ENCODE results near the gene RABGAP1L. TPM values are rescaled to one million over a fixed set of nuclear protein-coding genes. Genes with fewer than 3 reads are reported as not detected.

The RABGAP1L gene
- total and polyA plus RNA-seq, 2 of the 4 experiments (the other 2 are of a cell fraction) = 7.9 to 26.7 TPM

GRCh38 chr1:174337000-174337681 is 177.8 kb downstream of the RABGAP1L start:
- no peak for DNase-seq
- BruUV-seq (replicated peaks) = no TSS peak
- no peak overlapping the region for H2BK5ac ChIP-seq (ENCODE audit: low read depth, low read length, poor library complexity, severe bottlenecking)
- H3K56ac ChIP-seq (ENCODE audit: extremely low read depth, insufficient read depth, low read length) = no peak overlapping the region
- in situ Hi-C loops (cut with MboI; ENCODE audit: low sequenced_read_pairs) (no loop called here), dilution Hi-C loops (cut with HindIII; ENCODE audit: low sequenced_read_pairs, unreplicated experiment) (no loop called here), intact Hi-C loops (cut with micrococcal nuclease) (no loop called here)
- H3K27ac ChIP-seq (ENCODE audit: insufficient read depth, low read length) = no peak overlapping the region
- no peak overlapping the region for H3K14ac ChIP-seq (replicated peaks; ENCODE audit: low read depth, low read length)
- no peak overlapping the region for H3K4ac ChIP-seq (ENCODE audit: low read depth, low read length)
- H3K4me3 ChIP-seq (ENCODE audit: insufficient read depth, low read depth, low read length) = no peak overlapping the region
- H3K18ac ChIP-seq (ENCODE audit: low read depth, low read length) = no peak overlapping the region
- no peak overlapping the region for H2AK9ac ChIP-seq (replicated peaks; ENCODE audit: low read depth, low read length, poor library complexity)
- no peak overlapping the region for H2BK15ac ChIP-seq (ENCODE audit: low read depth, low read length)
- H4K91ac ChIP-seq (ENCODE audit: insufficient read depth, low read depth, low read length) = no peak overlapping the region
- CTCF ChIA-PET = no interaction called here
- H2AK5ac ChIP-seq (ENCODE audit: low read depth, low read length) = no peak overlapping the region
- no peaks in the 10 kb centered on the region for H3K9me1 ChIP-seq (ENCODE audit: insufficient read depth, low read length)
- no peak overlapping the region for H2AFZ ChIP-seq (replicated peaks; ENCODE audit: low read length, poor library complexity)
- TF ChIP-seq NFE2L2 (IDR thresholded peaks at IDR 0.05; ENCODE audit: low read depth, low read length) = no peak
- no peak for TF ChIP-seq FOS (IDR thresholded peaks at IDR 0.05; ENCODE audit: low read depth, low read length)
- TF ChIP-seq, protein P1, sequence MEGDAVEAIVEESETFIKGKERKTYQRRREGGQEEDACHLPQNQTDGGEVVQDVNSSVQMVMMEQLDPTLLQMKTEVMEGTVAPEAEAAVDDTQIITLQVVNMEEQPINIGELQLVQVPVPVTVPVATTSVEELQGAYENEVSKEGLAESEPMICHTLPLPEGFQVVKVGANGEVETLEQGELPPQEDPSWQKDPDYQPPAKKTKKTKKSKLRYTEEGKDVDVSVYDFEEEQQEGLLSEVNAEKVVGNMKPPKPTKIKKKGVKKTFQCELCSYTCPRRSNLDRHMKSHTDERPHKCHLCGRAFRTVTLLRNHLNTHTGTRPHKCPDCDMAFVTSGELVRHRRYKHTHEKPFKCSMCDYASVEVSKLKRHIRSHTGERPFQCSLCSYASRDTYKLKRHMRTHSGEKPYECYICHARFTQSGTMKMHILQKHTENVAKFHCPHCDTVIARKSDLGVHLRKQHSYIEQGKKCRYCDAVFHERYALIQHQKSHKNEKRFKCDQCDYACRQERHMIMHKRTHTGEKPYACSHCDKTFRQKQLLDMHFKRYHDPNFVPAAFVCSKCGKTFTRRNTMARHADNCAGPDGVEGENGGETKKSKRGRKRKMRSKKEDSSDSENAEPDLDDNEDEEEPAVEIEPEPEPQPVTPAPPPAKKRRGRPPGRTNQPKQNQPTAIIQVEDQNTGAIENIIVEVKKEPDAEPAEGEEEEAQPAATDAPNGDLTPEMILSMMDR (conservative IDR thresholded peaks at IDR 0.05; ENCODE audit: low read depth, low read length) = no peak
- no peak for TF ChIP-seq SMC3 (IDR thresholded peaks at IDR 0.05; ENCODE audit: low read depth, low read length)
- TF ChIP-seq USF2 (IDR thresholded peaks at IDR 0.05; ENCODE audit: low read depth, low read length) = no peak
- TF ChIP-seq RFX5 (IDR thresholded peaks at IDR 0.05; ENCODE audit: low read depth, low read length) = no peak
- no peak for TF ChIP-seq POLR2A (IDR thresholded peaks at IDR 0.05; ENCODE audit: low read depth, low read length)
- no peak for TF ChIP-seq MAZ (IDR thresholded peaks at IDR 0.05; ENCODE audit: borderline replicate concordance, low read depth, low read length)
- no peak for TF ChIP-seq RCOR1 (IDR thresholded peaks at IDR 0.05; ENCODE audit: insufficient replicate concordance, low read length)
- TF ChIP-seq CEBPB (IDR thresholded peaks at IDR 0.05; ENCODE audit: low read depth, low read length) = no peak
- TF ChIP-seq BHLHE40 (IDR thresholded peaks at IDR 0.05; ENCODE audit: low read depth, low read length) = no peak
- TF ChIP-seq CHD1 (IDR thresholded peaks at IDR 0.05; ENCODE audit: low read depth, low read length) = no peak
- no peak for TF ChIP-seq ELK1 (IDR thresholded peaks at IDR 0.05; ENCODE audit: borderline replicate concordance, low read depth, low read length)
- no peak for TF ChIP-seq MXI1 (IDR thresholded peaks at IDR 0.05; ENCODE audit: borderline replicate concordance, low read depth, low read length)
- no peak for TF ChIP-seq RAD21 (IDR thresholded peaks at IDR 0.05; ENCODE audit: low read length)
- TF ChIP-seq MAFK (IDR thresholded peaks at IDR 0.05; ENCODE audit: low read depth, low read length) = no peak
- 84% methylated on average over 2 of the region's 4 CpGs; no CpG with 5 or more reads in 1 of the 2 experiments for WGBS, 2 experiments (ENCODE audit: extremely low coverage in 2 of 2, insufficient read length in 1 of 2)
- no peaks in the 10 kb centered on the region for H3K27me3 ChIP-seq (ENCODE audit: control insufficient read depth, insufficient read depth, low read length)
- H3K9me3 ChIP-seq (ENCODE audit: control insufficient read depth, insufficient read depth, low read length) = no peaks in the 10 kb centered on the region
- no peaks in the 10 kb centered on the region for H4K20me1 ChIP-seq (ENCODE audit: insufficient read depth, low read length)
- no peak overlapping the region for H2BK120ac ChIP-seq (ENCODE audit: low read depth, low read length)
- no peak overlapping the region for H3K4me2 ChIP-seq (ENCODE audit: low read depth, low read length)
- no peak for ATAC-seq (ENCODE audit: low read depth)
- POLR2A ChIA-PET (ENCODE audit: unreplicated experiment) = no interaction called here
- no peak overlapping the region for H3K9ac ChIP-seq (ENCODE audit: low read depth, low read length)
- H3K4me1 ChIP-seq (ENCODE audit: control insufficient read depth, insufficient read depth, low read length) = no peaks in the 10 kb centered on the region
- no peaks in the 10 kb centered on the region for H3K79me1 ChIP-seq (ENCODE audit: low read depth in 1 of 2, low read length in 2 of 2)
- no peak overlapping the region for H2BK20ac ChIP-seq (ENCODE audit: low read depth, low read length)
- H4K8ac ChIP-seq (ENCODE audit: low read depth in 2 of 2, low read length in 2 of 2) = no peak overlapping the region
- H3K23ac ChIP-seq (ENCODE audit: low read depth, low read length) = no peak overlapping the region
- H4K5ac ChIP-seq (ENCODE audit: low read depth, low read length) = no peak overlapping the region
- H3K36me3 ChIP-seq (ENCODE audit: control insufficient read depth, insufficient read depth, low read length) = no peaks in the 10 kb centered on the region
